OCI-LY1 (cell line): ENCODE results near the gene CEMP1.

Experiments used
- EZH2 ChIP-seq: fragments of 200-600 bp; sonication (generic), shearing (Covaris generic); IDR thresholded peaks from 2 replicates; pipeline ENCODE4 v1.8.0; 2017; ENCODE audit warnings: borderline replicate concordance, mixed run types, mild to moderate bottlenecking, antibody characterized with exemption, low read length, moderate library complexity, mixed read lengths
- TF ChIP-seq, protein P1 (sequence below): fragments of 200-600 bp; sonication (generic), shearing (Covaris generic); IDR thresholded peaks from 2 replicates; pipeline ENCODE4 v1.5.1; 2017; ENCODE audit warnings: mild to moderate bottlenecking, antibody characterized with exemption, low read length, moderate library complexity, mixed read lengths

DNA sequence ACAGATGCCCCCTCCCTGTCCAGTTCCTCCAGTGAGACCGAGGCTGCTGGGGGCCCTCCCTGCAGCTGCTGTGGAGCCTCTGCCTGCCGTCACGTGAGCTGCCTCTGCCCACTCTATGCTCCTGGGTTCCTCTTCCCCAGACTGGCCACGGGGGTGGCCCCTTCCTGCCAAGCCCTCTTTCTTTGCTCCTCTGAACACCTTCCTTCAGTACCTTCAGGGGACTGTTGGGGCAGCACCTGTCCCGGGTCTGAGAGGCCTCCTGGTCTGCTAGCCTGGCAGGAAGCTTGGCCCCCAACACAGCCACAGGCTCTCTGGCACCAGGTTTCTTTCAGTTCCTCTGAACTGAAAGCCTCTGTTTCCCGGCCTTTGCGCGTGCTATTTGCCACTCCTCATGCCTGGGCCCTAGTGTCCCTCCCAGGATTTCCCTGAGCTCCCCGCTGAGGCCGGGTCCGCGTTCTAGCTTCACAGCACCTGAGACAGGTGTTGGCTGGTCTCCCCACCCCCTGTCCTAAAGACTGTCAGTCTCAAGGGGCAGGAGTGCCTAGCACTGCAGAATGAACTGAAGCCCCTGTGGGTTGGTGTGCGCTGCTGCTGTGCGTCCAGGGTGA lies 24.1 kb downstream of the CEMP1 start:
- TF ChIP-seq, protein P1, sequence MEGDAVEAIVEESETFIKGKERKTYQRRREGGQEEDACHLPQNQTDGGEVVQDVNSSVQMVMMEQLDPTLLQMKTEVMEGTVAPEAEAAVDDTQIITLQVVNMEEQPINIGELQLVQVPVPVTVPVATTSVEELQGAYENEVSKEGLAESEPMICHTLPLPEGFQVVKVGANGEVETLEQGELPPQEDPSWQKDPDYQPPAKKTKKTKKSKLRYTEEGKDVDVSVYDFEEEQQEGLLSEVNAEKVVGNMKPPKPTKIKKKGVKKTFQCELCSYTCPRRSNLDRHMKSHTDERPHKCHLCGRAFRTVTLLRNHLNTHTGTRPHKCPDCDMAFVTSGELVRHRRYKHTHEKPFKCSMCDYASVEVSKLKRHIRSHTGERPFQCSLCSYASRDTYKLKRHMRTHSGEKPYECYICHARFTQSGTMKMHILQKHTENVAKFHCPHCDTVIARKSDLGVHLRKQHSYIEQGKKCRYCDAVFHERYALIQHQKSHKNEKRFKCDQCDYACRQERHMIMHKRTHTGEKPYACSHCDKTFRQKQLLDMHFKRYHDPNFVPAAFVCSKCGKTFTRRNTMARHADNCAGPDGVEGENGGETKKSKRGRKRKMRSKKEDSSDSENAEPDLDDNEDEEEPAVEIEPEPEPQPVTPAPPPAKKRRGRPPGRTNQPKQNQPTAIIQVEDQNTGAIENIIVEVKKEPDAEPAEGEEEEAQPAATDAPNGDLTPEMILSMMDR: no peak
- no peak for TF ChIP-seq EZH2
